ENCODE data around the gene EXOSC10. TPM values are rescaled to one million over a fixed set of nuclear protein-coding genes. Genes with fewer than 3 reads are reported as not detected.

EXOSC10 gene
- total and polyA plus RNA-seq, 2 of the 4 experiments (the other 2 are of a cell fraction) = 64.5 to 66.0 TPM

- POLR2A ChIA-PET (ENCODE audit: unreplicated experiment) = no interaction called here
- H3K4me3 ChIP-seq (ENCODE audit: insufficient read depth, low read depth, low read length) = no peak overlapping the region
- no peak overlapping the region for H2BK20ac ChIP-seq (ENCODE audit: low read depth, low read length)
- intact Hi-C loops (cut with micrococcal nuclease) = no loop called here
- H3K9ac ChIP-seq (ENCODE audit: low read depth, low read length) = no peak overlapping the region
- no peak overlapping the region for H2AFZ ChIP-seq (replicated peaks; ENCODE audit: low read length, poor library complexity)
- dilution Hi-C loops (cut with HindIII; ENCODE audit: low sequenced_read_pairs, unreplicated experiment) = no loop called here
- CTCF ChIA-PET = interaction anchor here (2.2 kb wide), 1 partner anchor 9 kb away, joined by 13 read pairs; no protein-coding TSS in a partner anchor
- H2BK120ac ChIP-seq (ENCODE audit: low read depth, low read length) = no peak overlapping the region
- WGBS, 2 experiments (ENCODE audit: extremely low coverage in 2 of 2, insufficient read length in 1 of 2) = no CpG with 5 or more reads among the region's 3 CpGs
- H2BK15ac ChIP-seq (ENCODE audit: low read depth, low read length) = no peak overlapping the region
- H3K56ac ChIP-seq (ENCODE audit: extremely low read depth, insufficient read depth, low read length) = no peak overlapping the region
- BruUV-seq (replicated peaks) = no TSS peak
- no peak overlapping the region for H3K23ac ChIP-seq (ENCODE audit: low read depth, low read length)
- no peaks in the 10 kb centered on the region for H3K9me3 ChIP-seq (ENCODE audit: control insufficient read depth, insufficient read depth, low read length)
- no peak overlapping the region for H2AK5ac ChIP-seq (ENCODE audit: low read depth, low read length)
- H3K4me1 ChIP-seq (ENCODE audit: control insufficient read depth, insufficient read depth, low read length) = no peaks in the 10 kb centered on the region
- no peak overlapping the region for H4K91ac ChIP-seq (ENCODE audit: insufficient read depth, low read depth, low read length)
- H2AK9ac ChIP-seq (replicated peaks; ENCODE audit: low read depth, low read length, poor library complexity) = no peak overlapping the region
- H3K14ac ChIP-seq (replicated peaks; ENCODE audit: low read depth, low read length) = no peak overlapping the region
- H4K5ac ChIP-seq (ENCODE audit: low read depth, low read length) = no peak overlapping the region
- H3K4ac ChIP-seq (ENCODE audit: low read depth, low read length) = no peak overlapping the region
- no peak overlapping the region for H4K8ac ChIP-seq (ENCODE audit: low read depth in 2 of 2, low read length in 2 of 2)
- DNase-seq = no peak
- H3K79me1 ChIP-seq (ENCODE audit: low read depth in 1 of 2, low read length in 2 of 2) = peaks cover 7 to 16% of the 10 kb centered on the region in 2 experiments
- no peaks in the 10 kb centered on the region for H3K27me3 ChIP-seq (ENCODE audit: control insufficient read depth, insufficient read depth, low read length)
- no peak overlapping the region for H3K27ac ChIP-seq (ENCODE audit: insufficient read depth, low read length)
- no peaks in the 10 kb centered on the region for H3K9me1 ChIP-seq (ENCODE audit: insufficient read depth, low read length)
- TF ChIP-seq, protein P1, sequence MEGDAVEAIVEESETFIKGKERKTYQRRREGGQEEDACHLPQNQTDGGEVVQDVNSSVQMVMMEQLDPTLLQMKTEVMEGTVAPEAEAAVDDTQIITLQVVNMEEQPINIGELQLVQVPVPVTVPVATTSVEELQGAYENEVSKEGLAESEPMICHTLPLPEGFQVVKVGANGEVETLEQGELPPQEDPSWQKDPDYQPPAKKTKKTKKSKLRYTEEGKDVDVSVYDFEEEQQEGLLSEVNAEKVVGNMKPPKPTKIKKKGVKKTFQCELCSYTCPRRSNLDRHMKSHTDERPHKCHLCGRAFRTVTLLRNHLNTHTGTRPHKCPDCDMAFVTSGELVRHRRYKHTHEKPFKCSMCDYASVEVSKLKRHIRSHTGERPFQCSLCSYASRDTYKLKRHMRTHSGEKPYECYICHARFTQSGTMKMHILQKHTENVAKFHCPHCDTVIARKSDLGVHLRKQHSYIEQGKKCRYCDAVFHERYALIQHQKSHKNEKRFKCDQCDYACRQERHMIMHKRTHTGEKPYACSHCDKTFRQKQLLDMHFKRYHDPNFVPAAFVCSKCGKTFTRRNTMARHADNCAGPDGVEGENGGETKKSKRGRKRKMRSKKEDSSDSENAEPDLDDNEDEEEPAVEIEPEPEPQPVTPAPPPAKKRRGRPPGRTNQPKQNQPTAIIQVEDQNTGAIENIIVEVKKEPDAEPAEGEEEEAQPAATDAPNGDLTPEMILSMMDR (conservative IDR thresholded peaks at IDR 0.05; ENCODE audit: low read depth, low read length) = no peak
- TF ChIP-seq SMC3 (IDR thresholded peaks at IDR 0.05; ENCODE audit: low read depth, low read length) (no peak), POLR2A (IDR thresholded peaks at IDR 0.05; ENCODE audit: low read depth, low read length) (no peak), FOS (IDR thresholded peaks at IDR 0.05; ENCODE audit: low read depth, low read length) (no peak), CEBPB (IDR thresholded peaks at IDR 0.05; ENCODE audit: low read depth, low read length) (no peak), CHD1 (IDR thresholded peaks at IDR 0.05; ENCODE audit: low read depth, low read length) (no peak), MAZ (IDR thresholded peaks at IDR 0.05; ENCODE audit: borderline replicate concordance, low read depth, low read length) (no peak), BHLHE40 (IDR thresholded peaks at IDR 0.05; ENCODE audit: low read depth, low read length) (no peak), ELK1 (IDR thresholded peaks at IDR 0.05; ENCODE audit: borderline replicate concordance, low read depth, low read length) (no peak), NFE2L2 (IDR thresholded peaks at IDR 0.05; ENCODE audit: low read depth, low read length) (no peak), MXI1 (IDR thresholded peaks at IDR 0.05; ENCODE audit: borderline replicate concordance, low read depth, low read length) (no peak)
- TF ChIP-seq, protein P2, sequence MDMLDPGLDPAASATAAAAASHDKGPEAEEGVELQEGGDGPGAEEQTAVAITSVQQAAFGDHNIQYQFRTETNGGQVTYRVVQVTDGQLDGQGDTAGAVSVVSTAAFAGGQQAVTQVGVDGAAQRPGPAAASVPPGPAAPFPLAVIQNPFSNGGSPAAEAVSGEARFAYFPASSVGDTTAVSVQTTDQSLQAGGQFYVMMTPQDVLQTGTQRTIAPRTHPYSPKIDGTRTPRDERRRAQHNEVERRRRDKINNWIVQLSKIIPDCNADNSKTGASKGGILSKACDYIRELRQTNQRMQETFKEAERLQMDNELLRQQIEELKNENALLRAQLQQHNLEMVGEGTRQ (IDR thresholded peaks at IDR 0.05; ENCODE audit: low read depth, low read length) = no peak
- peaks cover 27% of the 10 kb centered on the region for H3K36me3 ChIP-seq (ENCODE audit: control insufficient read depth, insufficient read depth, low read length)
- H3K4me2 ChIP-seq (ENCODE audit: low read depth, low read length) = no peak overlapping the region
- no peak for ATAC-seq (ENCODE audit: low read depth)
- in situ Hi-C loops (cut with MboI; ENCODE audit: low sequenced_read_pairs) = no loop called here
- no peak overlapping the region for H2BK5ac ChIP-seq (ENCODE audit: low read depth, low read length, poor library complexity, severe bottlenecking)
- H3K18ac ChIP-seq (ENCODE audit: low read depth, low read length) = no peak overlapping the region
- peaks cover 11% of the 10 kb centered on the region for H4K20me1 ChIP-seq (ENCODE audit: insufficient read depth, low read length)
These were observed 71.7 kb downstream of the EXOSC10 start for GRCh38 chr1:11028018-11028417.

Measured in IMR-90 (cell line).